Activated CD4-positive, alpha-beta T cell treated with anti-CD3 and anti-CD28 coated beads, Interleukin-10, Interleukin-2, amounts not matched to agents 100 ng/mL and 50 ng/mL, durations not matched to agents 16 hours and 8 hours (primary cell): ENCODE results near the gene MRPL2.
"Not testable (repeated sequence)": the region's sequence is repeated elsewhere in the genome, so short reads cannot be mapped to it uniquely, and the experiment has no call there.

Experiments used
- DNase-seq: peaks from one replicate; pipeline ENCODE4 v3.0.0-alpha.2; 2020

MRPL2 gene

GRCh38 chr6:43081922-43082321 is 22.7 kb upstream of the MRPL2 start:
- not testable (repeated sequence) for DNase-seq

- DNase-seq = no peak
Measured at GRCh38 chr6:43081043-43081442, 21.8 kb upstream of the MRPL2 start.

GRCh38 chr6:43078691-43079090 is 19.5 kb upstream of the MRPL2 start:
- DNase-seq = no peak

GRCh38 chr6:43077981-43078511 is 18.8 kb upstream of the MRPL2 start:
- DNase-seq = no peak

GRCh38 chr6:43077333-43077809 is 18.1 kb upstream of the MRPL2 start:
- DNase-seq = no peak

- DNase-seq = no peak
Measured at GRCh38 chr6:43076464-43077332, 17.5 kb upstream of the MRPL2 start.

GRCh38 chr6:43075670-43076463 is 16.6 kb upstream of the MRPL2 start, which contains the start of gene PTK7:
Gene PTK7, plus strand, starts transcription at chr6:43076314. Its CDS starts 175 bp downstream, at chr6:43076489.
- peak; percentile 22 for DNase-seq

GRCh38 chr6:43074847-43075669 is 15.8 kb upstream of the MRPL2 start:
- no peak for DNase-seq

GRCh38 chr6:43070028-43070632 is 10.9 kb upstream of the MRPL2 start:
- DNase-seq = peak; percentile 50

- no peak for DNase-seq
Measured at GRCh38 chr6:43062818-43063217, 3.6 kb upstream of the MRPL2 start.

GRCh38 chr6:43061861-43062260 is 2.6 kb upstream of the MRPL2 start:
- no peak for DNase-seq

- DNase-seq = no peak
Measured at GRCh38 chr6:43060755-43061633, 1.8 kb upstream of the MRPL2 start.

GRCh38 chr6:43060034-43060754 is 960 bp upstream of the MRPL2 start:
- DNase-seq = no peak

GRCh38 chr6:43058531-43058930 is 703 bp downstream of the MRPL2 start:
- no peak for DNase-seq

- no peak for DNase-seq
Measured at GRCh38 chr6:43055966-43056365, 3.3 kb downstream of the MRPL2 start.

- DNase-seq = no peak
Measured at GRCh38 chr6:43054206-43054943, 4.9 kb downstream of the MRPL2 start.

GRCh38 chr6:43053545-43054205 is 5.6 kb downstream of the MRPL2 start, which contains the start of gene CUL7:
Gene CUL7, minus strand, starts transcription at chr6:43053851. Its CDS starts 1,063 bp downstream, at chr6:43052788.
- peak; percentile 96 for DNase-seq

- peak; percentile 20 for DNase-seq
Measured at GRCh38 chr6:43052842-43053544, 6.2 kb downstream of the MRPL2 start.
